Measurements from ENCODE around the gene DDR1. TPM values are rescaled to one million over a fixed set of nuclear protein-coding genes. Genes with fewer than 3 reads are reported as not detected.
A peak's percentile ranks its signal among the peaks of the same experiment; 100 is the strongest.

DDR1 gene
- total RNA-seq, 1 experiment from 2014 or later, result 108 TPM

DNA sequence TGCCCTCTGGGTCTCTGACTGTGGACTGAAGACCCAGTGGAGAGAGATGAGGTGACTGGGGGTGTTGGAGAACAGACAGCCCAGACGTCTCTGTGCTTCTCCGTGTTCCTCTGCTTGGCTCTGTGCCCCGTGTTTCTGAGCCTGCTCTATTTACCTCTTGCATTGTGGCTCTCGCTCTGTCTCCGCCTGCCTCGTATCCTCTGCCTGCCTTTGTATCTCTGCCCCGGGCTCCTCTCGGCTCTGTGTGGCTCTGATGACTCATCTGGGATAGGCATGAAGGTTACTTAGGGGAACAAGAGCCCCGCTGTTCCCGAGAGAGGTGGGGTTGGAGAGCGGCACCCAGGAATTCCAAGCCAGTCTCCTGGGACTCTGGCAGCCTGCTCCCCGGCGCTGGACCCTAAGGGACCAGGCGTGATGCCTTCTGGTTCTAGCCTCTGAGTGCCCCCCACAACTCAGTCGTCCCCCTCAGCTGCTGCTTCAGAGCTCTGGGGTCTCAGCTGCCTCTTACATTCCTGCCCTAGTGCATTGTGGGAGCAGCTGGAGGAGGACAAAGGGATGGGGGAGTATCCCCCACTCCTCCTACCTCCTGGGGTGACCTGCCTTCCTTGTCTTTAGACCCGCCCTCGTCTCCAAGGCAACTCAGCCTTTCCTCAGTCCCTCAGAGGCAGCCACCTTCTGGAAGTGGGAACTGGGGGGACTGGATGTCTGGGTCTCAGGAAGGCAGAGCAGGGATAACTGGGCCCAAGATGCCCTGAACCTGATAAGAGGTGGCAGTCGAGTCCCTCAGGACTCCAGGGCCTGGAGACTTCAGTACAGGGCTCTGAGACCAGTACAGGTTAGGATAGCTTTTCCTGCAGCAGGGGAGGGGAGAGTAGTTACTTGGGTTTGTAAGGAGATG, 1.9 kb downstream of the DDR1 start:
- Histone ChIP-seq H3K9me3 (ENCODE audit: low read length) (no peaks in the 10 kb centered on the region), H3K4me1 (ENCODE audit: insufficient read depth, low read length) (peaks cover 58% of the 10 kb centered on the region), H4K20me1 (ENCODE audit: low read length) (peaks cover 19% of the 10 kb centered on the region), H3K27ac (ENCODE audit: low read length) (peak overlapping the region; percentile 93), H3K27me3 (ENCODE audit: low read length) (no peaks in the 10 kb centered on the region), H3K4me2 (ENCODE audit: low read length) (peak overlapping the region; percentile 91), H3K9ac (ENCODE audit: low read length) (peak overlapping the region; percentile 92), H3F3A (ENCODE audit: low read length, unreplicated experiment) (no peaks in the 10 kb centered on the region), H2AFZ (ENCODE audit: low read length) (no peak overlapping the region), H3K79me2 (ENCODE audit: low read length) (peaks cover 64% of the 10 kb centered on the region), H3K9me2 (replicated peaks; ENCODE audit: low read length) (no peaks in the 10 kb centered on the region), H3K4me3 (ENCODE audit: low read length) (peak overlapping the region; percentile 70), H3K36me3 (ENCODE audit: low read depth, low read length) (peaks cover 20% of the 10 kb centered on the region; the same call in 1 of the 2 replicates)
- DNase-seq, result peak; percentile 90
- CTCF ChIA-PET, result interaction anchor here (1.1 kb wide), 1 partner anchor 28 kb away, joined by 5 read pairs; the partner anchor contains the start of gene VARS2
- POLR2A ChIA-PET (ENCODE audit: unreplicated experiment), result interaction anchor here (0.6 kb wide), 1 partner anchor 137 kb away, joined by 16 read pairs; no protein-coding TSS in a partner anchor
- intact Hi-C loops (cut with micrococcal nuclease), result loop anchor here (1.0 kb wide), 1 partner anchor 28 kb away; the partner anchor contains the start of gene VARS2
- peak; percentile 63 for ATAC-seq
- no TSS peak for BruUV-seq (replicated peaks)
- TF ChIP-seq EZH2phosphoT487 (IDR thresholded peaks at IDR 0.05; ENCODE audit: borderline replicate concordance, low read length), result no peak
- no peak for TF ChIP-seq EZH2 (IDR thresholded peaks at IDR 0.05; ENCODE audit: low read length, unreplicated experiment)
- TF ChIP-seq, protein P1, sequence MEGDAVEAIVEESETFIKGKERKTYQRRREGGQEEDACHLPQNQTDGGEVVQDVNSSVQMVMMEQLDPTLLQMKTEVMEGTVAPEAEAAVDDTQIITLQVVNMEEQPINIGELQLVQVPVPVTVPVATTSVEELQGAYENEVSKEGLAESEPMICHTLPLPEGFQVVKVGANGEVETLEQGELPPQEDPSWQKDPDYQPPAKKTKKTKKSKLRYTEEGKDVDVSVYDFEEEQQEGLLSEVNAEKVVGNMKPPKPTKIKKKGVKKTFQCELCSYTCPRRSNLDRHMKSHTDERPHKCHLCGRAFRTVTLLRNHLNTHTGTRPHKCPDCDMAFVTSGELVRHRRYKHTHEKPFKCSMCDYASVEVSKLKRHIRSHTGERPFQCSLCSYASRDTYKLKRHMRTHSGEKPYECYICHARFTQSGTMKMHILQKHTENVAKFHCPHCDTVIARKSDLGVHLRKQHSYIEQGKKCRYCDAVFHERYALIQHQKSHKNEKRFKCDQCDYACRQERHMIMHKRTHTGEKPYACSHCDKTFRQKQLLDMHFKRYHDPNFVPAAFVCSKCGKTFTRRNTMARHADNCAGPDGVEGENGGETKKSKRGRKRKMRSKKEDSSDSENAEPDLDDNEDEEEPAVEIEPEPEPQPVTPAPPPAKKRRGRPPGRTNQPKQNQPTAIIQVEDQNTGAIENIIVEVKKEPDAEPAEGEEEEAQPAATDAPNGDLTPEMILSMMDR (conservative IDR thresholded peaks at IDR 0.05; ENCODE audit: low read depth, low read length), result no peak

DNA sequence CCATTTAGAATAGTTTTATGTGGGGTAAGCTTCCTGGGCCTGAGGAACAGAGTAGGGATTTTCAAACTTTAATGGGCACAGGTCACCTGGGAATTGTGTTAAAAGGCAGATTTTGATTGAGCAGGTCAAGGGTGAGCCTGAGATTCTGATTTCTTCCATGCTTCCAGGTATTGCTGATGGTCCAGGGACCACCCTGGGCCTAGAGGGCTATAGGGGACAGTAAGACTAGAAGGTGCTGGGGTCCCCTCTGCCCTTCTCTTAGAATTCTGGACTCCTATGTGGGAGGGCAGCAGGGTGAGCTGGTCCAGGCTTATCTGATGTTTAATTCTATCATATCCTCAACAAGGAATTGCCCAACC, 2.6 kb downstream of the DDR1 start:
- H3K79me2 ChIP-seq (ENCODE audit: low read length), result peaks cover 64% of the 10 kb centered on the region
- TF ChIP-seq EZH2 (IDR thresholded peaks at IDR 0.05; ENCODE audit: low read length, unreplicated experiment) (no peak), EZH2phosphoT487 (IDR thresholded peaks at IDR 0.05; ENCODE audit: borderline replicate concordance, low read length) (no peak)
- TF ChIP-seq, protein P1 (conservative IDR thresholded peaks at IDR 0.05; ENCODE audit: low read depth, low read length), result no peak
- DNase-seq (no peak), ATAC-seq (no peak)
- peak overlapping the region; percentile 91 for H3K4me2 ChIP-seq (ENCODE audit: low read length)
- H3F3A ChIP-seq (ENCODE audit: low read length, unreplicated experiment), result no peaks in the 10 kb centered on the region
- POLR2A ChIA-PET (ENCODE audit: unreplicated experiment), result no interaction called here
- H3K9me3 ChIP-seq (ENCODE audit: low read length), result no peaks in the 10 kb centered on the region
- BruUV-seq (replicated peaks), result no TSS peak
- no peaks in the 10 kb centered on the region for H3K9me2 ChIP-seq (replicated peaks; ENCODE audit: low read length)
- CTCF ChIA-PET, result interaction anchor here (0.6 kb wide), 1 partner anchor 184 kb away, joined by 3 read pairs; no protein-coding TSS in a partner anchor
- H2AFZ ChIP-seq (ENCODE audit: low read length), result no peak overlapping the region
- intact Hi-C loops (cut with micrococcal nuclease), result no loop called here
- peak overlapping the region; percentile 93 for H3K27ac ChIP-seq (ENCODE audit: low read length)
- H3K4me3 ChIP-seq (ENCODE audit: low read length), result peak overlapping the region; percentile 70
- no peaks in the 10 kb centered on the region for H3K27me3 ChIP-seq (ENCODE audit: low read length)
- peaks cover 19% of the 10 kb centered on the region for H4K20me1 ChIP-seq (ENCODE audit: low read length)
- H3K36me3 ChIP-seq (ENCODE audit: low read depth, low read length), result peaks cover 23% of the 10 kb centered on the region; the same call in 1 of the 2 replicates
- peaks cover 54% of the 10 kb centered on the region for H3K4me1 ChIP-seq (ENCODE audit: insufficient read depth, low read length)
- H3K9ac ChIP-seq (ENCODE audit: low read length), result peak overlapping the region; percentile 92

All from PC-3 (cell line).